K562 (cell line): ENCODE measurements around the gene XPOT. TPM values are rescaled to one million over a fixed set of nuclear protein-coding genes. Genes with fewer than 3 reads are reported as not detected.

Experiments used
- ARID1B ChIP-seq: fragments of 450-650 bp; IDR thresholded peaks from 2 replicates; pipeline ENCODE4 v1.6.1; 2016; ENCODE audit warnings: antibody characterized with exemption, mild to moderate bottlenecking, inconsistent platforms
- BDP1 ChIP-seq: IDR thresholded peaks from 3 replicates; pipeline ENCODE4 v1.6.1; 2011; ENCODE audit not compliant: insufficient read length, insufficient read depth
- FOXP1 ChIP-seq: sonication (generic); formaldehyde crosslinking; IDR thresholded peaks from 2 replicates; pipeline ENCODE4 v1.8.0; 2022; ENCODE audit warnings: mild to moderate bottlenecking, missing genetic modification reagents
- GABPB1 ChIP-seq: sonication (generic); formaldehyde crosslinking; IDR thresholded peaks from 2 replicates; pipeline ENCODE4 v1.8.0; 2022; ENCODE audit warnings: mild to moderate bottlenecking, missing genetic modification reagents
- KDM1A ChIP-seq, 2 experiments: fragments of 450-650 bp; IDR thresholded peaks; 2 replicates each; pipeline ENCODE4 v1.6.1; 2016; ENCODE audit warnings: mild to moderate bottlenecking in 2 of 2
- MAFG ChIP-seq: fragments of 450-650 bp; conservative IDR thresholded peaks from 2 replicates; pipeline ENCODE4 v1.6.1; 2016; ENCODE audit warnings: missing genetic modification characterization, missing compliant biosample characterization
- MEF2D ChIP-seq: conservative IDR thresholded peaks from 2 replicates; pipeline ENCODE4 v1.6.1; 2016; ENCODE audit warnings: low read depth, missing genetic modification characterization, missing compliant biosample characterization
- NONO ChIP-seq, 2 experiments: fragments of 200-400 bp in 1 of 2; fragments of 450-650 bp in 1 of 2; formaldehyde crosslinking in 1 of 2; IDR thresholded peaks; 2 replicates each; pipeline ENCODE4 v1.6.1; 2017; ENCODE audit warnings: low read depth in 2 of 2, mild to moderate bottlenecking in 2 of 2, moderate library complexity in 2 of 2, low read length in 1 of 2
- PTBP1 ChIP-seq: fragments of 200-400 bp; formaldehyde crosslinking; IDR thresholded peaks from 2 replicates; pipeline ENCODE4 v1.6.1; 2017; ENCODE audit warnings: low read depth, low read length
- RBM25 ChIP-seq: fragments of 200-400 bp; formaldehyde crosslinking; IDR thresholded peaks from 2 replicates; pipeline ENCODE4 v1.6.1; 2018; ENCODE audit warnings: low read length, low read depth, moderate library complexity; ENCODE audit not compliant: severe bottlenecking
- RCOR1 ChIP-seq, 2 experiments: IDR thresholded peaks; 2 replicates each; pipeline ENCODE4 v1.6.1; 2012; ENCODE audit warnings: low read depth in 2 of 2, low read length in 2 of 2, borderline replicate concordance in 1 of 2, improper control_type of control experiment in 1 of 2
- SMAD2 ChIP-seq: fragments of 150-350 bp; IDR thresholded peaks from 2 replicates; pipeline ENCODE4 v1.6.1; 2014; ENCODE audit warnings: low read depth, mild to moderate bottlenecking, low read length
- SMARCE1 ChIP-seq: fragments of 450-650 bp; IDR thresholded peaks from 2 replicates; pipeline ENCODE4 v1.7.1; 2016; ENCODE audit warnings: mild to moderate bottlenecking
- SPI1 ChIP-seq: IDR thresholded peaks from 2 replicates; pipeline ENCODE4 v1.6.1; 2011; ENCODE audit warnings: low read depth, low read length, control low read depth, borderline replicate concordance
- TEAD2 ChIP-seq: fragments of 450-650 bp; IDR thresholded peaks from 2 replicates; pipeline ENCODE4 v1.6.1; 2016; ENCODE audit warnings: missing genetic modification characterization, control low read depth, missing compliant biosample characterization
- TOE1 ChIP-seq, 2 experiments: fragments of 450-650 bp in 1 of 2; sonication (generic) in 1 of 2; formaldehyde crosslinking in 1 of 2; IDR thresholded peaks; 2 replicates each; pipeline versions ENCODE4 v1.7.1 to v1.8.0; 2016 to 2022; ENCODE audit warnings: borderline replicate concordance in 2 of 2, mild to moderate bottlenecking in 2 of 2, antibody characterized with exemption in 1 of 2, inconsistent platforms in 1 of 2, low read depth in 1 of 2, missing genetic modification reagents in 1 of 2, moderate library complexity in 1 of 2
- YBX1 ChIP-seq: fragments of 450-650 bp; IDR thresholded peaks from 2 replicates; pipeline ENCODE4 v1.7.1; 2016; ENCODE audit warnings: mild to moderate bottlenecking
- ZC3H11A ChIP-seq: IDR thresholded peaks from 2 replicates; pipeline ENCODE4 v1.6.1; 2012; ENCODE audit warnings: low read depth, low read length, improper control_type of control experiment
- ZNF41 ChIP-seq: fragments of 250-450 bp; sonication (Bioruptor Pico); conservative IDR thresholded peaks from 2 replicates; pipeline ENCODE4 v1.4.0; 2020; ENCODE audit warnings: mild to moderate bottlenecking
- ZNF445 ChIP-seq: fragments of 250-450 bp; sonication (Bioruptor Pico); IDR thresholded peaks from 2 replicates; pipeline ENCODE4 v1.4.0; 2020; ENCODE audit warnings: low read depth, mild to moderate bottlenecking, moderate library complexity
- ZNF584 ChIP-seq: fragments of 200-800 bp; sonication (Bioruptor generic); IDR thresholded peaks from 2 replicates; pipeline ENCODE4 v1.6.1; 2016; ENCODE audit warnings: low read depth, mild to moderate bottlenecking, missing genetic modification characterization, missing compliant biosample characterization
- polyA plus RNA-seq, 8 experiments: library from polyadenylated mRNA; depleted of rRNA in 4 of 8; stranded (reverse) in 5 of 8; unstranded in 3 of 8; fragments of >200 nt; fragmentation: Nextera tagmentation in 2 of 8; fragmentation: Illumina TruSeq in 1 of 8; extraction: Ambion mirVana in 2 of 8; extraction: Trizol in 1 of 8; gene quantifications; 2 replicates each; pipeline versions ENCODE4 v1.2.1 to v1.2.3, GENCODE V29; 2011 to 2014; ENCODE audit warnings: inconsistent platforms in 1 of 8, missing spikeins in 1 of 8
- total RNA-seq, 7 experiments: library from RNA; depleted of rRNA in 6 of 7; stranded (reverse); fragments of >200 nt in 6 of 7; fragmentation: Illumina TruSeq in 2 of 7; extraction: Trizol in 2 of 7; gene quantifications; 2 replicates each; pipeline versions ENCODE4 v1.2.1 to v1.2.3, GENCODE V29; 2011 to 2021; ENCODE audit warnings: low replicate concordance in 1 of 7
- TF ChIP-seq, protein P1 (sequence below): sonication (generic); formaldehyde crosslinking; IDR thresholded peaks from 2 replicates; pipeline ENCODE4 v1.8.0; 2023; ENCODE audit warnings: mild to moderate bottlenecking, missing genetic modification reagents
- TF ChIP-seq, protein P2 (sequence below): IDR thresholded peaks from 2 replicates; pipeline ENCODE4 v1.6.1; 2011; ENCODE audit not compliant: insufficient read length; ENCODE audit errors: extremely low read depth
- TF ChIP-seq, protein P3 (sequence below): sonication (generic); formaldehyde crosslinking; IDR thresholded peaks from 2 replicates; pipeline ENCODE4 v1.9.0; 2022; ENCODE audit warnings: mild to moderate bottlenecking, missing genetic modification reagents
- TF ChIP-seq, protein P4 (sequence below): fragments of 450-650 bp; IDR thresholded peaks from 2 replicates; pipeline ENCODE4 v1.6.1; 2016

The XPOT gene
- total and polyA plus RNA-seq, 9 of the 15 experiments (the other 6 are each of a cell fraction or from before 2014, with no cell fraction given) = 26.2 to 192 (median 102) TPM

DNA sequence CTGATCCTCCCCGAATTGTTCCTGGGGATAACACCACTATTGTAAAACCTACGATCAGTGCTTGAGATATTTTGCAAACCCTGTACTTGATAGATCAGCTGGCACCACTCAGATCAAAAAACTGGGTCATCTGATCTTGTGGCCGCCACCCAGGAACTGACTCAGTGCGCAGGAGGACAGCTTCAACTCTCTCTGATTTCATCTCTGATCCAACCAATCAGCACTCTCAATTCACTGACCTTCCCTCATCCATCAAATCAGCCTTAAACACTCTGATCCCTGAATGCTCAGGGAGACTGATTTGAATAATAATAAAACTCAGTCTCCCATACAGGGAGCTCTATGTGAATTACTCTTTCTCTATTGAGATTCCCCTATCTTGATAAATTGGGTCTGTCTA, 4.2 kb upstream of the XPOT start (continued):
- TF ChIP-seq, protein P1, sequence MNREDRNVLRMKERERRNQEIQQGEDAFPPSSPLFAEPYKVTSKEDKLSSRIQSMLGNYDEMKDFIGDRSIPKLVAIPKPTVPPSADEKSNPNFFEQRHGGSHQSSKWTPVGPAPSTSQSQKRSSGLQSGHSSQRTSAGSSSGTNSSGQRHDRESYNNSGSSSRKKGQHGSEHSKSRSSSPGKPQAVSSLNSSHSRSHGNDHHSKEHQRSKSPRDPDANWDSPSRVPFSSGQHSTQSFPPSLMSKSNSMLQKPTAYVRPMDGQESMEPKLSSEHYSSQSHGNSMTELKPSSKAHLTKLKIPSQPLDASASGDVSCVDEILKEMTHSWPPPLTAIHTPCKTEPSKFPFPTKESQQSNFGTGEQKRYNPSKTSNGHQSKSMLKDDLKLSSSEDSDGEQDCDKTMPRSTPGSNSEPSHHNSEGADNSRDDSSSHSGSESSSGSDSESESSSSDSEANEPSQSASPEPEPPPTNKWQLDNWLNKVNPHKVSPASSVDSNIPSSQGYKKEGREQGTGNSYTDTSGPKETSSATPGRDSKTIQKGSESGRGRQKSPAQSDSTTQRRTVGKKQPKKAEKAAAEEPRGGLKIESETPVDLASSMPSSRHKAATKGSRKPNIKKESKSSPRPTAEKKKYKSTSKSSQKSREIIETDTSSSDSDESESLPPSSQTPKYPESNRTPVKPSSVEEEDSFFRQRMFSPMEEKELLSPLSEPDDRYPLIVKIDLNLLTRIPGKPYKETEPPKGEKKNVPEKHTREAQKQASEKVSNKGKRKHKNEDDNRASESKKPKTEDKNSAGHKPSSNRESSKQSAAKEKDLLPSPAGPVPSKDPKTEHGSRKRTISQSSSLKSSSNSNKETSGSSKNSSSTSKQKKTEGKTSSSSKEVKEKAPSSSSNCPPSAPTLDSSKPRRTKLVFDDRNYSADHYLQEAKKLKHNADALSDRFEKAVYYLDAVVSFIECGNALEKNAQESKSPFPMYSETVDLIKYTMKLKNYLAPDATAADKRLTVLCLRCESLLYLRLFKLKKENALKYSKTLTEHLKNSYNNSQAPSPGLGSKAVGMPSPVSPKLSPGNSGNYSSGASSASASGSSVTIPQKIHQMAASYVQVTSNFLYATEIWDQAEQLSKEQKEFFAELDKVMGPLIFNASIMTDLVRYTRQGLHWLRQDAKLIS (CRISPR knock-in tag) = no peak
- TF ChIP-seq TEAD2 (tag) (no peak), SMAD2 (no peak), RCOR1 (IDR thresholded peaks at IDR 0.05; ENCODE audit: borderline replicate concordance in 1 of 2, low read depth in 2 of 2, low read length in 2 of 2) (peak in 1 of 2 experiments; percentile 75; a peak in 2 of 4 replicates), RBM25 (no peak), ZNF445 (CRISPR knock-in tag) (no peak), NONO (IDR thresholded peaks at IDR 0.05; ENCODE audit: low read depth in 2 of 2, low read length in 1 of 2) (no peak), MEF2D (tag) (no peak), ZNF584 (CRISPR knock-in tag) (no peak), PTBP1 (no peak), TOE1 (IDR thresholded peaks at IDR 0.05; ENCODE audit: borderline replicate concordance) (no peak), TOE1 (CRISPR knock-in tag; IDR thresholded peaks at IDR 0.05; ENCODE audit: borderline replicate concordance, low read depth) (no peak), BDP1 (no peak), FOXP1 (no peak), ZC3H11A (no peak), ARID1B (peak; percentile 51; the same call in 1 of the 2 replicates), GABPB1 (CRISPR knock-in tag) (no peak), ZNF41 (CRISPR knock-in tag) (no peak), YBX1 (no peak), SPI1 (no peak), KDM1A (IDR thresholded peaks at IDR 0.05) (0 out of 4 replicates have a peak, but pooled peaks of 1 of the 2 experiments have one; percentile 21), MAFG (tag) (no peak), SMARCE1 (peak; percentile 56; the same call in 1 of the 2 replicates)
- TF ChIP-seq, protein P2, sequence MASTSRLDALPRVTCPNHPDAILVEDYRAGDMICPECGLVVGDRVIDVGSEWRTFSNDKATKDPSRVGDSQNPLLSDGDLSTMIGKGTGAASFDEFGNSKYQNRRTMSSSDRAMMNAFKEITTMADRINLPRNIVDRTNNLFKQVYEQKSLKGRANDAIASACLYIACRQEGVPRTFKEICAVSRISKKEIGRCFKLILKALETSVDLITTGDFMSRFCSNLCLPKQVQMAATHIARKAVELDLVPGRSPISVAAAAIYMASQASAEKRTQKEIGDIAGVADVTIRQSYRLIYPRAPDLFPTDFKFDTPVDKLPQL = no peak
- TF ChIP-seq, protein P3, sequence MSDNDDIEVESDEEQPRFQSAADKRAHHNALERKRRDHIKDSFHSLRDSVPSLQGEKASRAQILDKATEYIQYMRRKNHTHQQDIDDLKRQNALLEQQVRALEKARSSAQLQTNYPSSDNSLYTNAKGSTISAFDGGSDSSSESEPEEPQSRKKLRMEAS (CRISPR knock-in tag) = no peak
- TF ChIP-seq, protein P4, sequence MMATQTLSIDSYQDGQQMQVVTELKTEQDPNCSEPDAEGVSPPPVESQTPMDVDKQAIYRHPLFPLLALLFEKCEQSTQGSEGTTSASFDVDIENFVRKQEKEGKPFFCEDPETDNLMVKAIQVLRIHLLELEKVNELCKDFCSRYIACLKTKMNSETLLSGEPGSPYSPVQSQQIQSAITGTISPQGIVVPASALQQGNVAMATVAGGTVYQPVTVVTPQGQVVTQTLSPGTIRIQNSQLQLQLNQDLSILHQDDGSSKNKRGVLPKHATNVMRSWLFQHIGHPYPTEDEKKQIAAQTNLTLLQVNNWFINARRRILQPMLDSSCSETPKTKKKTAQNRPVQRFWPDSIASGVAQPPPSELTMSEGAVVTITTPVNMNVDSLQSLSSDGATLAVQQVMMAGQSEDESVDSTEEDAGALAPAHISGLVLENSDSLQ = peak; percentile 61
